PC-3 (cell line): Measurements from ENCODE around the gene GLG1.

ENCODE experiments used
- EZH2phosphoT487 ChIP-seq: fragments of 300-600 bp; sonication (generic); IDR thresholded peaks from 2 replicates; pipeline ENCODE4 v1.6.1; 2018; ENCODE audit warnings: mild to moderate bottlenecking, antibody characterized with exemption, low read length, borderline replicate concordance
- TF ChIP-seq, protein P1 (sequence below): fragments of 300-600 bp; sonication (generic); conservative IDR thresholded peaks from 2 replicates; pipeline ENCODE4 v1.5.1; 2017; ENCODE audit warnings: antibody characterized with exemption, low read depth, mild to moderate bottlenecking, low read length

GRCh38 chr16:74637742-74638453 is 31.0 kb upstream of the GLG1 start:
- TF ChIP-seq, protein P1, sequence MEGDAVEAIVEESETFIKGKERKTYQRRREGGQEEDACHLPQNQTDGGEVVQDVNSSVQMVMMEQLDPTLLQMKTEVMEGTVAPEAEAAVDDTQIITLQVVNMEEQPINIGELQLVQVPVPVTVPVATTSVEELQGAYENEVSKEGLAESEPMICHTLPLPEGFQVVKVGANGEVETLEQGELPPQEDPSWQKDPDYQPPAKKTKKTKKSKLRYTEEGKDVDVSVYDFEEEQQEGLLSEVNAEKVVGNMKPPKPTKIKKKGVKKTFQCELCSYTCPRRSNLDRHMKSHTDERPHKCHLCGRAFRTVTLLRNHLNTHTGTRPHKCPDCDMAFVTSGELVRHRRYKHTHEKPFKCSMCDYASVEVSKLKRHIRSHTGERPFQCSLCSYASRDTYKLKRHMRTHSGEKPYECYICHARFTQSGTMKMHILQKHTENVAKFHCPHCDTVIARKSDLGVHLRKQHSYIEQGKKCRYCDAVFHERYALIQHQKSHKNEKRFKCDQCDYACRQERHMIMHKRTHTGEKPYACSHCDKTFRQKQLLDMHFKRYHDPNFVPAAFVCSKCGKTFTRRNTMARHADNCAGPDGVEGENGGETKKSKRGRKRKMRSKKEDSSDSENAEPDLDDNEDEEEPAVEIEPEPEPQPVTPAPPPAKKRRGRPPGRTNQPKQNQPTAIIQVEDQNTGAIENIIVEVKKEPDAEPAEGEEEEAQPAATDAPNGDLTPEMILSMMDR, result no peak
- no peak for TF ChIP-seq EZH2phosphoT487
